ENCODE measurements around the gene LZIC.
A peak's percentile ranks its signal among the peaks of the same experiment; 100 is the strongest.
"Not testable (repeated sequence)": the region's sequence is repeated elsewhere in the genome, so short reads cannot be mapped to it uniquely, and the experiment has no call there.

Gene LZIC

DNA sequence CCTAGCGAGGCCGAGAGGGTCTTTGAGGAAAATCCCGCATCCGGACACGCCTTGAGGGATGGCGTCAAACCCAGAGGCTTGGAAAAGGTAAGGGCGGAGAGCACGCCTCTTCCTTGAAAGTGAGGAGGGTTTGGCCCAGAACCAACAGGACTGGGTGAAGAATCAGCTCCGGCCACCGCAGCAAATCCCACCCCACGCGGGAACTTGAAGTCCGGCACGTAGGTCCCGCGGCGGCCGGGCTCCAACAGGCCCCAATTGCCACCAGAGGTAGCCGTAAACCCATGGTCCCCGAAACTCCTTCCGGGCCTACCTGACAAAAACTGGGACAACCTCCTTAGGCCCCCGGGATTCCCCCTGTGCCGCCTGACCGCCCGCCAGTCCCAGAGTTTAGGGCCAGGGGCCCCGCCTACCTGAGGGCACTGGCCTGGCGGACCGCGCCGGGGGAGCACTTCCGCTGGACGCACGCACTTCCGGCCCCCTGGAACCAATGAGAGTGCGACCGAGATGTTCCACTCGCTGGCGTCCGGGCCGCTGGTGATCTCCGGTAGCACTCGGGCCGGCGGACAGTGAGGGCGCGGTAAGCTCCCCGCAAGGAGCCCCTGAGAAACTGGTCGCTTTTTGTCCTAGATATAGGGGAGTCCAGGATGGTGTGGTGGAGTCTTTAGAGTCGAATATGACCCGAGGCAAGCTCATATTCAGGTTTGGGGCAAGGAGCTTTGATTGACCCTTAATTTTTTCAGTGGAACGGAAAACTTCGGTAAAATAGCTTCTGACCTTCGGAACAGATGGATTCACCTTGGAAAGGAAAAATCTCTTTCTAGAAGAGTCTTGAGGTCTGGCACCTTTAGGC, at the start of gene LZIC, which contains the start of gene NMNAT1:
Gene LZIC, minus strand, starts transcription at position 453 of the 850 bp plus-strand sequence. CDS start 6,772 bp downstream, outside the sequence.
Gene NMNAT1, plus strand, starts transcription at position 537 of the 850 bp plus-strand sequence. CDS start 28,599 bp downstream, outside the sequence.
- peak; percentile 58 for DNase-seq

DNA sequence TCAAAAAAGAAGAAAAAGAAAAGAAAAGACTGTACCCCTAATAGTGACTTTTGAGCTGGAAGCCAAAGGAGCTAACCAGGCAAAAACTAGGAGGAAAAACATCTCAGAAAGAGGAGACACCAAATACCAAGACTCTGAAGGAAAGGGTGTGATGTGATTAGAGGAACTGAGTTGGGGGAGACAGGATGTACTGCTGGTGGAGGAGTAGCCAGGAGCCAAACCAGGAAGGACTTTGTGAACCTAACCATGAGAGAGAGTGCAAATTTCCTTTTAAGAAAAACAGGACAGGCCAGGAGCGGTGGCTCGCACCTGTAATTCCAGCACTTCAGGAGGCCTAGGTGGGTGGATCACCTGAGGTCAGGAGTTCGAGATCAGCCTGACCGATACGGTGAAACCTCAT, 49.7 kb upstream of the LZIC start:
- DNase-seq = no peak

DNA sequence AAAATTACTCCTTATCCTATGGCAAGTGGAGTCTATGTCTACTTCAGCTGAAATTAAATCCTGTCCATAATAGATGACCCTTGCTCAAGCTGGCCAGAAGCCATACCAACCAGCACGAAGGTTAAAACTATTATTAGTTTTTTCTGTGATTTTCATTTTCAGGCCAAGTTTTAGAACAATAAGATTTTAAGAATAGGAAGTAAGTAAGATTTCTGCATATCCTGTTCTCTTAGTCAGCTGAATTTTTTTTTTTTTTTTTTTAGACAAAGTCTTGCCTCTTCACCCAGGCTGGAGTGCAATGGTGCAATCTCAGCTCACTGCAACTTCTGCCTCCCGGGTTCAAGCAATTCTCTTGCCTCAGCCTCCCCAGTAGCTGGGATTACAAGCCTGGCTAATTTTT, 47.8 kb upstream of the LZIC start:
- no peak for DNase-seq

DNA sequence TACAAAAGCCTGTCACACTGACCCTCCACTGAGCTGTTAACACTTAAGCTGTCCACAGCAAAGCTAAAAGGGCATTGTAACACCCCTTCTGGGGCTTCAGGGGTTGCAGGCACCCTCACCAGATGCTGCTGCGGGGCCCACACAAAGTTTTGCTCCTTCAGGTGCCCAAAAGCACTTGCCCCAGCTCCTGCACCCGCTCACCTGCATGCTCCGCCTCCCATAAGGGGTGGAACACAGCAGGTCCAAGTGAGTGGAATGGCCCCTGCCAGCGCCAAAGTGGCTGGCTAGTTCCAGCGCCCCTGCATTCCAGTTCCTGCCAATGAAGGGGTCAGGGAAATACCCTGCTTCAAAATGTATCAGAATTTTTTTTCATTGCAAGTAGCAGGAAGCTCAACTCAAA, 46.6 kb upstream of the LZIC start:
- DNase-seq = no peak

DNA sequence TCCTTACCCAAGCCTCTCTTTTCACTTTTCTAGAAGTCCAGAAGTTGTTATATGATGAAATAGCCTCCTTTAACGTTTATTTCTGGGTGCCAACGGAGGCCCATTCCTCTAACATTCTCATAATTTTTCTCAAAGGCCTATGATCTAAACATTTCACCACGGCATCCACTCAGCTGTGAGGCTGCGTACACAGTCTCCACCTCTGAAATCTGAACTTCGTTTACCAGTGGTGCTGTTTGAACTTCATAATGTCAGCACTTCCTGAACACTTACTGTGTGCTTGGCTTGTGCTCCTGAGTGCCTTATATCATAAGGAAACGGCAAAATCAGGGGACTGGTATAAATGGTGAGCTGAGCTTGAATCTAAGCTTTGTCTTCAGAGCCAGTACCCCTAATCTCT, 41.8 kb upstream of the LZIC start:
- no peak for DNase-seq

GRCh38 chr1:9984253-9984652, 41.1 kb upstream of the LZIC start:
- no peak for DNase-seq

GRCh38 chr1:9960706-9961562, 17.7 kb upstream of the LZIC start:
- DNase-seq = peak; percentile 22

DNA sequence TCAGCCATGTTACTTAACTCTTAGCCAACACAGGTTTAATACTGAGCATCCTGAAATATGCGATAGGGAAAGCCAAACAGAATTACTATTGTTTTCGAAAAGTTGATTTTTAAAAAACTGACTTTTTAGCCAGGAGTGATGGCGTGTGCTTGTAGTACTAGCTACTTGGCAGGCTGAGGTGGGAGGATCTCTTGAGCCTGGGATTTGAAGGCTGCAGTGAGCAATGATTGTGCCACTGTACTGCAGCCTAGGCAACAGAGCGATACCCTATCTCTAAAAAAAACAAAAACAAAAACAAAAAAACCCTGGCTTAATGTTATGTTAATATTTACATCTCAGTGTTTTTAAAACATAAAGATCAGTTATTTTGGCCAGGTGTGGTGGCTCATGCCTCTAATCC, 16.8 kb upstream of the LZIC start:
- no peak for DNase-seq

DNA sequence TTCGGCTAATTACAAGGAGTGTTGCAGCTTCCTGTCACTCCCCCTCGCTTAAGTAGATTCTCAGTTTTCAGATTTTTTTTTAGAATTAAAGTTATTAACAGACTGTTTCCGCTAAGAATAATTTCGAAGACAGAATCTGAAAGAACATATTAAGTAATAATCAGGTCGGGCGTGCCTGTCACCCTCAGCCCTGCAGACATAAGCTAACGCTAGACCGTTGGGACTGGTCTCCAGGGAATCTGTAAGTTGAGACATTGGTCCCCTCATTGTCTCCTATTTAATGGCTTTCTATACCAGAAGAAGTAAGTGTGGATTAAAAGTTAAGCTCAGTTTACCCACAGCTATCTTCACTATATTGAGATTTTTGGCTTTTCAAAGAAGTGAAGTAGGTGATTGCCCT, 14.5 kb upstream of the LZIC start:
- DNase-seq = no peak

GRCh38 chr1:9946315-9946714, 3.1 kb upstream of the LZIC start:
- no peak for DNase-seq

GRCh38 chr1:9942399-9942938, 722 bp downstream of the LZIC start:
- peak; percentile 17 for DNase-seq

GRCh38 chr1:9929431-9930385, 13.5 kb downstream of the LZIC start:
- DNase-seq = no peak

GRCh38 chr1:9927259-9927658, 15.9 kb downstream of the LZIC start:
- no peak for DNase-seq

DNA sequence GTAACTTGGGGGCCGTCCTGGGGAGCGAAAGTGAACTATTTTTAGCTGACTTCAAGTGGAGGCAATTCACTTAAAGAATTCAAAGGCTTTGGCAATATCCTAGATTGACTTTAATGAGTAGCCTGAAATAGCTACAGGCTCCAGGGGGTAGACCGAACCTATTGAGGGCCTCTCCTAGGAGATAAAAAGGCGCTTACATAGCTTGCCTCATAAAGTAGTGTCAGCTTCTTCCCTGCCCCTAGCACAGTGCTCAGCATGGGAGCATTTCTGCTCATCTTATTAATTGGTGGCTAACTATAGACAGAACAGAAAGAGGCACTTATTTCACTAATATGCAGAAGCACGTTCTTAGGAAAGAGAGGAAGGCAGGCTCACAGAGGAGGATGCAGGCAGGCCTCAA, 20.8 kb downstream of the LZIC start:
- no peak for DNase-seq

- DNase-seq = no peak
These were observed 22.6 kb downstream of the LZIC start for GRCh38 chr1:9920606-9921005.

- no peak for DNase-seq
These were observed 25.3 kb downstream of the LZIC start for GRCh38 chr1:9917901-9918300.

GRCh38 chr1:9917495-9917894, 25.7 kb downstream of the LZIC start:
- DNase-seq = not testable (repeated sequence)

- no peak for DNase-seq
These were observed 26.7 kb downstream of the LZIC start for GRCh38 chr1:9916452-9916851.

DNA sequence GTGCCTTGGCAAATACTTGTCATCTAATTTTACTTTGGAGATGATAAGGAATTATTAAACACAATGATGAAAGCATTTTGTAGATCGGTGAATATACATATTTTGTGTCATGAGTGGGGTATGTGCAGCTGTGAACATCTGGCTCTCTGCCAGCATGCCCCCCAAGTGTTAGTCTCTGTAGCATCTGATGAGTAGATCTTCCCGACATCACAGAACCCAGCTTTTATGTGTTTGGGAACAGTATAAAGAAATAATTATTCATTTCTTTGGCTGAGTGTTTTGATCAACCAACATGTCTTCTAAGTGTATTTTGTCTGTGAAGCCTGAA, 28.6 kb downstream of the LZIC start:
- no peak for DNase-seq

GRCh38 chr1:9912264-9912936, 30.8 kb downstream of the LZIC start:
- no peak for DNase-seq

DNA sequence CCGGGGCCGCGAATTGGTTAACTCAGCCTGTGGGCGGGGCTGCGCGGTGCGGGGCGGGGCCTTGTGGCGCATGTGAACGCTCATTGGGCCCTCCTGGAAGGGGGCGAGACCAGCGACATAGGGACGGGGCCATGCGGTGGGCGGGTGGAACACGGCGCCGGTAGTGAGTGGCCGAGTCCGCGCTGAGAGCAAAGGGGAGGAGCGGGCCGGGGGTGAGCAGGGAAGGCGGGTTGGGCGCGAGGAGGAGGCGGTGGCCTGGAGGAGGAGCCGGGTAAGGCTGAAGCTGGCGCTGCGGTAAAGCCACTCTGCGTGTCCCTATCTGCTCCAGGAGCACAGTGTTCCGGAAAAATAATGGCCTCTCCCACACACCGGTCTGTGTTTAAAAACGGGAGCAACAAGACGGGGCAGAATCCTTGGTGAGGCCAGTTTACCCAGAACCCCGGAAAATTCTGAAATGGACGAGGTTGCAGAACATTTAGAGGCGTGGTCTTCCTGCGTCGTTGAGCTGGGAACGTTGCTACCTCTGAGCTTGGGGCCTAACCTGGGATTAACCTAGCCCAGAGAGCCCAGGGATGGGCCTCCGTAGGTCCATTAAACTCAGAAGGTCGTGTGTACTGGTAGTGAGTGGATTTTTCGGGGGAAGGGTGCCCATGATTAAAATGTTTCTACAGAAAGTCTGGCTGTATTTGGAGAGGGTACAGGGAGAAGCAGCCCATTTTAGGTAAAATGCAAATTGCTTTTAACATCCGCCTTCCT, 32.6 kb downstream of the LZIC start:
- peak; percentile 82 for DNase-seq

All from NCI-H748 treated with DMSO at 0.1 percent for 48 hours (cell line).